ENCODE results near the gene SLC6A6.

- TF ChIP-seq CTCF (IDR thresholded peaks at IDR 0.05) (no peak), POLR2A (IDR thresholded peaks at IDR 0.05) (no peak)
These were observed 7.7 kb downstream of the SLC6A6 start for GRCh38 chr3:14410106-14410502.

Data from body of pancreas (tissue), 4 donors.